Body of pancreas (tissue), 4 donors: ENCODE results near the gene TRPM3.

Experiments used
- POLR2A ChIP-seq, 3 donors: fragments of 450-650 bp; IDR thresholded peaks; one replicate each; pipeline ENCODE4 v1.6.1; 2016; ENCODE audit warnings: antibody characterized with exemption in 3 of 3, mild to moderate bottlenecking in 2 of 3
- TF ChIP-seq, protein P1 (sequence below), 7 experiments: fragments of 450-650 bp in 4 of 7; fragments of 200-600 bp in 3 of 7; sonication (generic) in 3 of 7; IDR thresholded peaks; one replicate each; pipeline ENCODE4 v1.5.1; 2016 to 2019; ENCODE audit warnings: antibody characterized with exemption in 7 of 7

DNA sequence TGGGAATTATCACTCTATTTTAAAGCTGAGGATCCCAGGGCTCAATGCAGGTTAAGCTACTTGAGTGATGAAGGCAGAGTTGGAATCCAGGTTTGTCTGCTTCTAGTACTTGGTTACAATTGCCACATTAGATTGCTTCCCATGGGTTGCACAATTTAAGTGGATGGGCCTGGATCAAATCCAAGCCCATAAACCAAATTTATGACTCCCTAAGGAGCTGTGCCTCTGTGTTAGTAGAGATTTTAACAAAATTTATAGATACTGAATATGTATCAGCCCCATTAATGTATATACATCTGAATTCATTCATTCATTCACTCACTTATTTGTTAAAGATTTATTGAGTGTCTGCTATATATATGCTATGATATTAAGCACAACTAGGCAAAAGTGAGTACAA lies 374.7 kb downstream of the TRPM3 start:
- TF ChIP-seq, protein P1, sequence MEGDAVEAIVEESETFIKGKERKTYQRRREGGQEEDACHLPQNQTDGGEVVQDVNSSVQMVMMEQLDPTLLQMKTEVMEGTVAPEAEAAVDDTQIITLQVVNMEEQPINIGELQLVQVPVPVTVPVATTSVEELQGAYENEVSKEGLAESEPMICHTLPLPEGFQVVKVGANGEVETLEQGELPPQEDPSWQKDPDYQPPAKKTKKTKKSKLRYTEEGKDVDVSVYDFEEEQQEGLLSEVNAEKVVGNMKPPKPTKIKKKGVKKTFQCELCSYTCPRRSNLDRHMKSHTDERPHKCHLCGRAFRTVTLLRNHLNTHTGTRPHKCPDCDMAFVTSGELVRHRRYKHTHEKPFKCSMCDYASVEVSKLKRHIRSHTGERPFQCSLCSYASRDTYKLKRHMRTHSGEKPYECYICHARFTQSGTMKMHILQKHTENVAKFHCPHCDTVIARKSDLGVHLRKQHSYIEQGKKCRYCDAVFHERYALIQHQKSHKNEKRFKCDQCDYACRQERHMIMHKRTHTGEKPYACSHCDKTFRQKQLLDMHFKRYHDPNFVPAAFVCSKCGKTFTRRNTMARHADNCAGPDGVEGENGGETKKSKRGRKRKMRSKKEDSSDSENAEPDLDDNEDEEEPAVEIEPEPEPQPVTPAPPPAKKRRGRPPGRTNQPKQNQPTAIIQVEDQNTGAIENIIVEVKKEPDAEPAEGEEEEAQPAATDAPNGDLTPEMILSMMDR (IDR thresholded peaks at IDR 0.05), result no peak
- no peak for TF ChIP-seq POLR2A (IDR thresholded peaks at IDR 0.05)
